ENCODE data around the gene TCF7L2.

TCF7L2 gene

GRCh38 chr10:113130014-113130641 lies 180.1 kb downstream of the TCF7L2 start:
- DNase-seq, result no peak

- no peak for DNase-seq
These were observed 181.7 kb downstream of the TCF7L2 start for GRCh38 chr10:113131613-113132261.

- no peak for DNase-seq
These were observed 182.6 kb downstream of the TCF7L2 start for GRCh38 chr10:113132591-113133121.

GRCh38 chr10:113133497-113134115 lies 183.6 kb downstream of the TCF7L2 start:
- no peak for DNase-seq

GRCh38 chr10:113135025-113135424 lies 185.0 kb downstream of the TCF7L2 start:
- DNase-seq, result no peak

- no peak for DNase-seq
These were observed 188.1 kb downstream of the TCF7L2 start for GRCh38 chr10:113137941-113138685.

GRCh38 chr10:113138937-113139585 lies 189.0 kb downstream of the TCF7L2 start:
- DNase-seq, result no peak

- no peak for DNase-seq
These were observed 189.7 kb downstream of the TCF7L2 start for GRCh38 chr10:113139699-113140098.

- DNase-seq, result no peak
These were observed 190.3 kb downstream of the TCF7L2 start for GRCh38 chr10:113140143-113141011.

GRCh38 chr10:113142601-113143362 lies 192.7 kb downstream of the TCF7L2 start:
- DNase-seq, result peak; percentile 52

GRCh38 chr10:113144576-113144975 lies 194.5 kb downstream of the TCF7L2 start:
- DNase-seq, result no peak

- DNase-seq, result no peak
These were observed 198.2 kb downstream of the TCF7L2 start for GRCh38 chr10:113148071-113148825.

GRCh38 chr10:113148901-113149300 lies 198.9 kb downstream of the TCF7L2 start:
- DNase-seq, result no peak

- no peak for DNase-seq
These were observed 199.6 kb downstream of the TCF7L2 start for GRCh38 chr10:113149626-113150025.

- no peak for DNase-seq
These were observed 201.2 kb downstream of the TCF7L2 start for GRCh38 chr10:113151190-113151666.

GRCh38 chr10:113153493-113154102 lies 203.6 kb downstream of the TCF7L2 start:
- DNase-seq, result no peak

GRCh38 chr10:113157441-113157840 lies 207.4 kb downstream of the TCF7L2 start:
- DNase-seq, result no peak

- no peak for DNase-seq
These were observed 208.1 kb downstream of the TCF7L2 start for GRCh38 chr10:113158183-113158582.

GRCh38 chr10:113159563-113159962 lies 209.5 kb downstream of the TCF7L2 start:
- no peak for DNase-seq

GRCh38 chr10:113160641-113161040 lies 210.6 kb downstream of the TCF7L2 start:
- no peak for DNase-seq

Data from NCI-H69 (cell line).